ENCODE data around the gene ZBTB40.

The ZBTB40 gene

GRCh38 chr1:22434717-22435116, 16.9 kb upstream of the ZBTB40 start:
- DNase-seq (ENCODE audit: low read depth) = no peak

- no peak for DNase-seq (ENCODE audit: low read depth)
Observed at GRCh38 chr1:22436948-22437347, 14.7 kb upstream of the ZBTB40 start.

GRCh38 chr1:22437573-22437972, 14.1 kb upstream of the ZBTB40 start:
- DNase-seq (ENCODE audit: low read depth) = no peak

- DNase-seq (ENCODE audit: low read depth) = no peak
Observed at GRCh38 chr1:22440582-22440981, 11.1 kb upstream of the ZBTB40 start.

GRCh38 chr1:22442212-22442894, 9.3 kb upstream of the ZBTB40 start:
- no peak for DNase-seq (ENCODE audit: low read depth)

GRCh38 chr1:22443332-22443731, 8.3 kb upstream of the ZBTB40 start:
- no peak for DNase-seq (ENCODE audit: low read depth)

GRCh38 chr1:22444856-22445255, 6.8 kb upstream of the ZBTB40 start:
- no peak for DNase-seq (ENCODE audit: low read depth)

GRCh38 chr1:22447621-22448111, 4.0 kb upstream of the ZBTB40 start:
- DNase-seq (ENCODE audit: low read depth) = no peak

- no peak for DNase-seq (ENCODE audit: low read depth)
Observed at GRCh38 chr1:22449636-22450035, 2.0 kb upstream of the ZBTB40 start.

GRCh38 chr1:22450351-22451021, 1.2 kb upstream of the ZBTB40 start:
- no peak for DNase-seq (ENCODE audit: low read depth)

GRCh38 chr1:22452481-22452957, 868 bp downstream of the ZBTB40 start:
- DNase-seq (ENCODE audit: low read depth) = no peak

GRCh38 chr1:22453181-22453580, 1.5 kb downstream of the ZBTB40 start:
- no peak for DNase-seq (ENCODE audit: low read depth)

- DNase-seq (ENCODE audit: low read depth) = no peak
Observed at GRCh38 chr1:22454476-22455056, 2.9 kb downstream of the ZBTB40 start.

GRCh38 chr1:22457345-22457744, 5.7 kb downstream of the ZBTB40 start:
- DNase-seq (ENCODE audit: low read depth) = no peak

GRCh38 chr1:22457836-22458235, 6.2 kb downstream of the ZBTB40 start:
- no peak for DNase-seq (ENCODE audit: low read depth)

- DNase-seq (ENCODE audit: low read depth) = no peak
Observed at GRCh38 chr1:22461100-22461499, 9.4 kb downstream of the ZBTB40 start.

GRCh38 chr1:22461678-22462527, 10.3 kb downstream of the ZBTB40 start:
- no peak for DNase-seq (ENCODE audit: low read depth)

GRCh38 chr1:22462928-22463327, 11.3 kb downstream of the ZBTB40 start:
- no peak for DNase-seq (ENCODE audit: low read depth)

- no peak for DNase-seq (ENCODE audit: low read depth)
Observed at GRCh38 chr1:22465015-22465565, 13.4 kb downstream of the ZBTB40 start.

- DNase-seq (ENCODE audit: low read depth) = no peak
Observed at GRCh38 chr1:22465671-22466070, 14.0 kb downstream of the ZBTB40 start.

GRCh38 chr1:22470227-22470626, 18.6 kb downstream of the ZBTB40 start:
- DNase-seq (ENCODE audit: low read depth) = no peak

- DNase-seq (ENCODE audit: low read depth) = no peak
Observed at GRCh38 chr1:22471078-22471477, 19.4 kb downstream of the ZBTB40 start.

Data from stimulated activated CD8-positive, alpha-beta memory T cell treated with anti-CD3 and anti-CD28 coated beads, Interleukin-15, amount 100 ng/mL, for 1 hour (primary cell).